GM23338 (cell line): ENCODE results near the gene PIK3R3. TPM values are rescaled to one million over a fixed set of nuclear protein-coding genes. Genes with fewer than 3 reads are reported as not detected.
A peak's percentile ranks its signal among the peaks of the same experiment; 100 is the strongest.

Experiments
- ATAC-seq: fragments of 200-7000 bp; cut with Tn5 transposase; 3 replicates; pipeline ENCODE4 v1.9.1; 2020
- DNase-seq: peaks from one replicate; pipeline ENCODE4 v3.0.0-alpha.2; 2015; ENCODE audit warnings: low spot score
- H2AFZ ChIP-seq: fragments of 200-600 bp; sonication (generic); 2 replicates; pipeline ENCODE4 v1.8.0; 2016; ENCODE audit warnings: antibody characterized with exemption, mild to moderate bottlenecking, moderate library complexity
- H3F3A ChIP-seq: fragments of 200-600 bp; sonication (generic); replicated peaks from 2 replicates; pipeline ENCODE4 v1.8.0; 2017; ENCODE audit warnings: antibody characterized with exemption, mixed run types, low read depth
- H3K27ac ChIP-seq: fragments of 200-600 bp; sonication (generic); 2 replicates; pipeline ENCODE4 v1.6.1; 2016; ENCODE audit warnings: low read depth
- H3K27me3 ChIP-seq: fragments of 200-600 bp; sonication (generic); 2 replicates; pipeline ENCODE4 v1.8.0; 2016; ENCODE audit warnings: mild to moderate bottlenecking, mixed run types, moderate library complexity; ENCODE audit not compliant: insufficient read depth
- H3K36me3 ChIP-seq: fragments of 200-600 bp; sonication (generic); 2 replicates; pipeline ENCODE4 v1.8.0; 2016; ENCODE audit warnings: mild to moderate bottlenecking; ENCODE audit not compliant: insufficient read depth
- H3K4me1 ChIP-seq: fragments of 200-600 bp; sonication (generic); 2 replicates; pipeline ENCODE4 v1.8.0; 2016; ENCODE audit warnings: mild to moderate bottlenecking, moderate library complexity; ENCODE audit not compliant: insufficient read depth
- H3K4me2 ChIP-seq: fragments of 200-600 bp; sonication (generic); 2 replicates; pipeline ENCODE4 v1.7.1; 2017; ENCODE audit warnings: mixed run types
- H3K4me3 ChIP-seq: fragments of 200-600 bp; sonication (generic); 2 replicates; pipeline ENCODE4 v1.6.1; 2016; ENCODE audit warnings: mixed run types
- H3K79me2 ChIP-seq: fragments of 200-600 bp; sonication (generic); replicated peaks from 2 replicates; pipeline ENCODE4 v1.8.0; 2017; ENCODE audit warnings: mild to moderate bottlenecking; ENCODE audit not compliant: insufficient read depth
- H3K9me2 ChIP-seq: fragments of 200-600 bp; sonication (generic); 2 replicates; pipeline ENCODE4 v1.8.0; 2017; ENCODE audit not compliant: insufficient read depth
- H4K20me1 ChIP-seq: fragments of 200-600 bp; sonication (generic); replicated peaks from 2 replicates; pipeline ENCODE4 v1.8.0; 2017; ENCODE audit warnings: mild to moderate bottlenecking; ENCODE audit not compliant: insufficient read depth
- H3K27ac Mint-ChIP-seq: 2 replicates; pipeline ENCODE4 v1.8.0; 2020; ENCODE audit warnings: inconsistent platforms, mild to moderate bottlenecking, moderate library complexity, mixed read lengths
- H3K27me3 Mint-ChIP-seq: 3 replicates; pipeline ENCODE4 v1.8.0; 2022; ENCODE audit warnings: low read depth, mild to moderate bottlenecking, moderate library complexity, mixed read lengths, inconsistent platforms; ENCODE audit not compliant: insufficient read depth, poor library complexity
- H3K36me3 Mint-ChIP-seq: 3 replicates; pipeline ENCODE4 v1.8.0; 2021; ENCODE audit warnings: low read depth, mild to moderate bottlenecking, inconsistent platforms, moderate library complexity, mixed read lengths
- H3K4me1 Mint-ChIP-seq: 3 replicates; pipeline ENCODE4 v1.8.0; 2020; ENCODE audit warnings: mild to moderate bottlenecking, inconsistent platforms, mixed read lengths
- H3K4me3 Mint-ChIP-seq: 3 replicates; pipeline ENCODE4 v1.8.0; 2021; ENCODE audit warnings: moderate library complexity, mild to moderate bottlenecking, inconsistent platforms, mixed read lengths
- H3K9me3 Mint-ChIP-seq: 3 replicates; pipeline ENCODE4 v1.8.0; 2020; ENCODE audit warnings: moderate library complexity, mild to moderate bottlenecking, inconsistent platforms, mixed read lengths
- CREB1 ChIP-seq: fragments of 250-450 bp; sonication (Bioruptor Pico); IDR thresholded peaks from 2 replicates; pipeline ENCODE4 v1.5.0; 2020; ENCODE audit warnings: low read depth, mild to moderate bottlenecking, moderate library complexity
- EZH2 ChIP-seq: fragments of 200-600 bp; sonication (generic); IDR thresholded peaks from one replicate; pipeline ENCODE4 v1.8.0; 2017; ENCODE audit warnings: antibody characterized with exemption, mild to moderate bottlenecking, low read depth; ENCODE audit not compliant: unreplicated experiment
- JUNB ChIP-seq: IDR thresholded peaks from one replicate; pipeline ENCODE4 v1.6.1; 2016; ENCODE audit warnings: antibody characterized with exemption; ENCODE audit not compliant: unreplicated experiment
- NANOG ChIP-seq: IDR thresholded peaks from 2 replicates; pipeline ENCODE4 v1.6.1; 2016; ENCODE audit warnings: antibody characterized with exemption, borderline replicate concordance
- POLR2AphosphoS5 ChIP-seq: IDR thresholded peaks from 2 replicates; pipeline ENCODE4 v1.6.1; 2016; ENCODE audit warnings: antibody characterized with exemption, low read depth
- STAT1 ChIP-seq: IDR thresholded peaks from one replicate; pipeline ENCODE4 v1.6.1; 2016; ENCODE audit warnings: antibody characterized with exemption; ENCODE audit not compliant: unreplicated experiment
- ZNF331 ChIP-seq: fragments of 250-450 bp; sonication (Bioruptor Pico); IDR thresholded peaks from 2 replicates; pipeline ENCODE4 v1.5.0; 2020; ENCODE audit warnings: low read depth, mild to moderate bottlenecking, moderate library complexity
- polyA plus RNA-seq: library from polyadenylated mRNA; unstranded; fragments of >200 nt; fragmentation: Nextera tagmentation; extraction: Ambion mirVana; gene quantifications from 2 replicates; pipeline ENCODE4 v1.2.1, GENCODE V29; 2016
- total RNA-seq: library from RNA; depleted of rRNA; stranded (reverse); fragments of >200 nt; shearing (Covaris generic); gene quantifications from 2 replicates; pipeline ENCODE4 v1.2.3, GENCODE V29; 2014
- TF ChIP-seq, protein P1 (sequence below): fragments of 250-450 bp; sonication (Bioruptor Pico); IDR thresholded peaks from 2 replicates; pipeline ENCODE4 v1.5.0; 2020; ENCODE audit warnings: mild to moderate bottlenecking, moderate library complexity
- TF ChIP-seq, protein P2 (sequence below): IDR thresholded peaks from one replicate; pipeline ENCODE4 v1.6.1; 2018; ENCODE audit warnings: antibody characterized with exemption; ENCODE audit not compliant: unreplicated experiment
- TF ChIP-seq, protein P3 (sequence below), 2 experiments: fragments of 200-600 bp in 1 of 2; sonication (generic) in 1 of 2; conservative IDR thresholded peaks; 2 replicates each; pipeline versions ENCODE4 v1.5.1 to v1.6.1; 2016 to 2017; ENCODE audit warnings: antibody characterized with exemption in 2 of 2, low read depth in 2 of 2, mild to moderate bottlenecking in 2 of 2, moderate library complexity in 1 of 2

The PIK3R3 gene
- total and polyA plus RNA-seq, 2 experiments from 2014 or later, result 7.5 to 8.6 TPM

DNA sequence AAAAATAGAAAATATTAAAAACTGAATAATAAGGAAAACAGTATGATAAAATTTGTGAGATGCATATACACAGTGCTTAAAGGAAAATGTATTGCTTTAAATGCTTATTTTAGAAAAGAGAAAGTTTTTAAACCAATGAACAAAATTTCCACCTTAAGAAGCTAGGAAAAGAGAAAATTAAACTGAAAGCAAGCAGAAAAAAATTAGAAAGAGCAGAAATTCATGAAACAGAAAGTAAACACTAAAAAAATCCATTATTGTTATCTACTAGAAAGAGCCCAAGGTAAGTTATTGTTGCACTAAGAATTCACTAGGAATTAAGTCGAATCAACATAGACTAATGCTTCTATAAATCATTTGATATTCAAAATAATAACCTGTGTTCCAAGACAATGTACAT lies 67.7 kb downstream of the PIK3R3 start (continued):
- TF ChIP-seq STAT1 (no peak), CREB1 (no peak), ZNF331 (CRISPR knock-in tag) (no peak), EZH2 (no peak), POLR2AphosphoS5 (no peak)
- TF ChIP-seq, protein P1, sequence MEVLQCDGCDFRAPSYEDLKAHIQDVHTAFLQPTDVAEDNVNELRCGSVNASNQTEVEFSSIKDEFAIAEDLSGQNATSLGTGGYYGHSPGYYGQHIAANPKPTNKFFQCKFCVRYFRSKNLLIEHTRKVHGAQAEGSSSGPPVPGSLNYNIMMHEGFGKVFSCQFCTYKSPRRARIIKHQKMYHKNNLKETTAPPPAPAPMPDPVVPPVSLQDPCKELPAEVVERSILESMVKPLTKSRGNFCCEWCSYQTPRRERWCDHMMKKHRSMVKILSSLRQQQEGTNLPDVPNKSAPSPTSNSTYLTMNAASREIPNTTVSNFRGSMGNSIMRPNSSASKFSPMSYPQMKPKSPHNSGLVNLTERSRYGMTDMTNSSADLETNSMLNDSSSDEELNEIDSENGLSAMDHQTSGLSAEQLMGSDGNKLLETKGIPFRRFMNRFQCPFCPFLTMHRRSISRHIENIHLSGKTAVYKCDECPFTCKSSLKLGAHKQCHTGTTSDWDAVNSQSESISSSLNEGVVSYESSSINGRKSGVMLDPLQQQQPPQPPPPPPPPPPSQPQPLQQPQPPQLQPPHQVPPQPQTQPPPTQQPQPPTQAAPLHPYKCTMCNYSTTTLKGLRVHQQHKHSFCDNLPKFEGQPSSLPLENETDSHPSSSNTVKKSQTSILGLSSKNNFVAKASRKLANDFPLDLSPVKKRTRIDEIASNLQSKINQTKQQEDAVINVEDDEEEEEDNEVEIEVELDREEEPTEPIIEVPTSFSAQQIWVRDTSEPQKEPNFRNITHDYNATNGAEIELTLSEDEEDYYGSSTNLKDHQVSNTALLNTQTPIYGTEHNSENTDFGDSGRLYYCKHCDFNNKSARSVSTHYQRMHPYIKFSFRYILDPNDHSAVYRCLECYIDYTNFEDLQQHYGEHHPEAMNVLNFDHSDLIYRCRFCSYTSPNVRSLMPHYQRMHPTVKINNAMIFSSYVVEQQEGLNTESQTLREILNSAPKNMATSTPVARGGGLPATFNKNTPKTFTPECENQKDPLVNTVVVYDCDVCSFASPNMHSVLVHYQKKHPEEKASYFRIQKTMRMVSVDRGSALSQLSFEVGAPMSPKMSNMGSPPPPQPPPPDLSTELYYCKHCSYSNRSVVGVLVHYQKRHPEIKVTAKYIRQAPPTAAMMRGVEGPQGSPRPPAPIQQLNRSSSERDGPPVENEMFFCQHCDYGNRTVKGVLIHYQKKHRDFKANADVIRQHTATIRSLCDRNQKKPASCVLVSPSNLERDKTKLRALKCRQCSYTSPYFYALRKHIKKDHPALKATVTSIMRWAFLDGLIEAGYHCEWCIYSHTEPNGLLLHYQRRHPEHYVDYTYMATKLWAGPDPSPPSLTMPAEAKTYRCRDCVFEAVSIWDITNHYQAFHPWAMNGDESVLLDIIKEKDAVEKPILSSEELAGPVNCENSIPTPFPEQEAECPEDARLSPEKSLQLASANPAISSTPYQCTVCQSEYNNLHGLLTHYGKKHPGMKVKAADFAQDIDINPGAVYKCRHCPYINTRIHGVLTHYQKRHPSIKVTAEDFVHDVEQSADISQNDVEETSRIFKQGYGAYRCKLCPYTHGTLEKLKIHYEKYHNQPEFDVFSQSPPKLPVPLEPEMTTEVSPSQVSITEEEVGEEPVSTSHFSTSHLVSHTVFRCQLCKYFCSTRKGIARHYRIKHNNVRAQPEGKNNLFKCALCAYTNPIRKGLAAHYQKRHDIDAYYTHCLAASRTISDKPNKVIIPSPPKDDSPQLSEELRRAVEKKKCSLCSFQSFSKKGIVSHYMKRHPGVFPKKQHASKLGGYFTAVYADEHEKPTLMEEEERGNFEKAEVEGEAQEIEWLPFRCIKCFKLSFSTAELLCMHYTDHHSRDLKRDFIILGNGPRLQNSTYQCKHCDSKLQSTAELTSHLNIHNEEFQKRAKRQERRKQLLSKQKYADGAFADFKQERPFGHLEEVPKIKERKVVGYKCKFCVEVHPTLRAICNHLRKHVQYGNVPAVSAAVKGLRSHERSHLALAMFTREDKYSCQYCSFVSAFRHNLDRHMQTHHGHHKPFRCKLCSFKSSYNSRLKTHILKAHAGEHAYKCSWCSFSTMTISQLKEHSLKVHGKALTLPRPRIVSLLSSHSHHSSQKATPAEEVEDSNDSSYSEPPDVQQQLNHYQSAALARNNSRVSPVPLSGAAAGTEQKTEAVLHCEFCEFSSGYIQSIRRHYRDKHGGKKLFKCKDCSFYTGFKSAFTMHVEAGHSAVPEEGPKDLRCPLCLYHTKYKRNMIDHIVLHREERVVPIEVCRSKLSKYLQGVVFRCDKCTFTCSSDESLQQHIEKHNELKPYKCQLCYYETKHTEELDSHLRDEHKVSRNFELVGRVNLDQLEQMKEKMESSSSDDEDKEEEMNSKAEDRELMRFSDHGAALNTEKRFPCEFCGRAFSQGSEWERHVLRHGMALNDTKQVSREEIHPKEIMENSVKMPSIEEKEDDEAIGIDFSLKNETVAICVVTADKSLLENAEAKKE, result no peak

GRCh38 chr1:46062651-46063319 lies 69.6 kb downstream of the PIK3R3 start:
- DNase-seq, result no peak
- H3K27me3 ChIP-seq, result no peaks in the 10 kb centered on the region
- H3K36me3 ChIP-seq, result no peaks in the 10 kb centered on the region; the same call in 1 of the 2 replicates
- H3K4me2 ChIP-seq, result no peak overlapping the region
- no peak overlapping the region for H3K4me3 Mint-ChIP-seq
- H3K4me1 Mint-ChIP-seq, result peaks cover 4% of the 10 kb centered on the region; the same call in 2 of the 3 replicates
- no peaks in the 10 kb centered on the region for H3F3A ChIP-seq
- no peak overlapping the region for H2AFZ ChIP-seq
- H3K4me1 ChIP-seq, result no peaks in the 10 kb centered on the region
- 0 out of 2 replicates have a peak overlapping the region, but pooled peaks have one; percentile 41 for H3K27ac ChIP-seq
- H3K4me3 ChIP-seq, result no peak overlapping the region
- peaks cover 3% of the 10 kb centered on the region; the same call in 2 of the 3 replicates for H3K9me3 Mint-ChIP-seq
- no peaks in the 10 kb centered on the region for H3K27me3 Mint-ChIP-seq
- H3K9me2 ChIP-seq, result no peaks in the 10 kb centered on the region
- TF ChIP-seq, protein P2, sequence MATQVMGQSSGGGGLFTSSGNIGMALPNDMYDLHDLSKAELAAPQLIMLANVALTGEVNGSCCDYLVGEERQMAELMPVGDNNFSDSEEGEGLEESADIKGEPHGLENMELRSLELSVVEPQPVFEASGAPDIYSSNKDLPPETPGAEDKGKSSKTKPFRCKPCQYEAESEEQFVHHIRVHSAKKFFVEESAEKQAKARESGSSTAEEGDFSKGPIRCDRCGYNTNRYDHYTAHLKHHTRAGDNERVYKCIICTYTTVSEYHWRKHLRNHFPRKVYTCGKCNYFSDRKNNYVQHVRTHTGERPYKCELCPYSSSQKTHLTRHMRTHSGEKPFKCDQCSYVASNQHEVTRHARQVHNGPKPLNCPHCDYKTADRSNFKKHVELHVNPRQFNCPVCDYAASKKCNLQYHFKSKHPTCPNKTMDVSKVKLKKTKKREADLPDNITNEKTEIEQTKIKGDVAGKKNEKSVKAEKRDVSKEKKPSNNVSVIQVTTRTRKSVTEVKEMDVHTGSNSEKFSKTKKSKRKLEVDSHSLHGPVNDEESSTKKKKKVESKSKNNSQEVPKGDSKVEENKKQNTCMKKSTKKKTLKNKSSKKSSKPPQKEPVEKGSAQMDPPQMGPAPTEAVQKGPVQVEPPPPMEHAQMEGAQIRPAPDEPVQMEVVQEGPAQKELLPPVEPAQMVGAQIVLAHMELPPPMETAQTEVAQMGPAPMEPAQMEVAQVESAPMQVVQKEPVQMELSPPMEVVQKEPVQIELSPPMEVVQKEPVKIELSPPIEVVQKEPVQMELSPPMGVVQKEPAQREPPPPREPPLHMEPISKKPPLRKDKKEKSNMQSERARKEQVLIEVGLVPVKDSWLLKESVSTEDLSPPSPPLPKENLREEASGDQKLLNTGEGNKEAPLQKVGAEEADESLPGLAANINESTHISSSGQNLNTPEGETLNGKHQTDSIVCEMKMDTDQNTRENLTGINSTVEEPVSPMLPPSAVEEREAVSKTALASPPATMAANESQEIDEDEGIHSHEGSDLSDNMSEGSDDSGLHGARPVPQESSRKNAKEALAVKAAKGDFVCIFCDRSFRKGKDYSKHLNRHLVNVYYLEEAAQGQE, result no peak
- no peak for TF ChIP-seq NANOG
- no peak for TF ChIP-seq ZNF331 (CRISPR knock-in tag)
- no peak for TF ChIP-seq JUNB
- TF ChIP-seq EZH2, result no peak
- TF ChIP-seq STAT1, result no peak
- TF ChIP-seq, protein P3, sequence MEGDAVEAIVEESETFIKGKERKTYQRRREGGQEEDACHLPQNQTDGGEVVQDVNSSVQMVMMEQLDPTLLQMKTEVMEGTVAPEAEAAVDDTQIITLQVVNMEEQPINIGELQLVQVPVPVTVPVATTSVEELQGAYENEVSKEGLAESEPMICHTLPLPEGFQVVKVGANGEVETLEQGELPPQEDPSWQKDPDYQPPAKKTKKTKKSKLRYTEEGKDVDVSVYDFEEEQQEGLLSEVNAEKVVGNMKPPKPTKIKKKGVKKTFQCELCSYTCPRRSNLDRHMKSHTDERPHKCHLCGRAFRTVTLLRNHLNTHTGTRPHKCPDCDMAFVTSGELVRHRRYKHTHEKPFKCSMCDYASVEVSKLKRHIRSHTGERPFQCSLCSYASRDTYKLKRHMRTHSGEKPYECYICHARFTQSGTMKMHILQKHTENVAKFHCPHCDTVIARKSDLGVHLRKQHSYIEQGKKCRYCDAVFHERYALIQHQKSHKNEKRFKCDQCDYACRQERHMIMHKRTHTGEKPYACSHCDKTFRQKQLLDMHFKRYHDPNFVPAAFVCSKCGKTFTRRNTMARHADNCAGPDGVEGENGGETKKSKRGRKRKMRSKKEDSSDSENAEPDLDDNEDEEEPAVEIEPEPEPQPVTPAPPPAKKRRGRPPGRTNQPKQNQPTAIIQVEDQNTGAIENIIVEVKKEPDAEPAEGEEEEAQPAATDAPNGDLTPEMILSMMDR (conservative IDR thresholded peaks at IDR 0.05; ENCODE audit: low read depth in 2 of 2), result no peak
- H3K27ac Mint-ChIP-seq, result peak overlapping the region; percentile 0; the same call in 1 of the 2 replicates
- H3K36me3 Mint-ChIP-seq, result peaks cover 32% of the 10 kb centered on the region
- no peak for ATAC-seq
- no peaks in the 10 kb centered on the region; the same call in 1 of the 2 replicates for H4K20me1 ChIP-seq
- H3K79me2 ChIP-seq, result no peaks in the 10 kb centered on the region
